H9 (cell line): Measurements from ENCODE around the gene IPO13. TPM values are rescaled to one million over a fixed set of nuclear protein-coding genes. Genes with fewer than 3 reads are reported as not detected.

ENCODE experiments used
- DNase-seq: peaks from one replicate; pipeline ENCODE4 v3.0.0-alpha.2; 2017
- H2AFZ ChIP-seq: one replicate; pipeline ENCODE4 v1.6.1; 2013; ENCODE audit warnings: mild to moderate bottlenecking, low read length, control low read depth, moderate library complexity
- H2AK5ac ChIP-seq: 2 replicates; pipeline ENCODE4 v1.6.1; 2013; ENCODE audit warnings: low read length, control low read depth, mixed read lengths; ENCODE audit not compliant: insufficient read length
- H2BK120ac ChIP-seq: one replicate; pipeline ENCODE4 v1.6.1; 2013; ENCODE audit warnings: low read depth, mild to moderate bottlenecking, low read length, control low read depth, inconsistent platforms; ENCODE audit not compliant: poor library complexity, severe bottlenecking
- H2BK12ac ChIP-seq: 2 replicates; pipeline ENCODE4 v1.6.1; 2013; ENCODE audit warnings: low read length, control low read depth, mixed read lengths, low read depth; ENCODE audit not compliant: insufficient read length
- H2BK15ac ChIP-seq: 2 replicates; pipeline ENCODE4 v1.6.1; 2013; ENCODE audit warnings: low read depth, low read length, control low read depth
- H2BK20ac ChIP-seq: one replicate; pipeline ENCODE4 v1.6.1; 2013; ENCODE audit warnings: low read depth, mild to moderate bottlenecking, low read length, control low read depth, inconsistent platforms; ENCODE audit not compliant: poor library complexity, severe bottlenecking
- H2BK5ac ChIP-seq: 2 replicates; pipeline ENCODE4 v1.6.1; 2013; ENCODE audit warnings: low read length, control low read depth, mixed read lengths; ENCODE audit not compliant: insufficient read length
- H3K14ac ChIP-seq: 2 replicates; pipeline ENCODE4 v1.6.1; 2013; ENCODE audit warnings: low read length, control low read depth; ENCODE audit not compliant: insufficient read depth
- H3K18ac ChIP-seq: 2 replicates; pipeline ENCODE4 v1.6.1; 2013; ENCODE audit warnings: low read depth, mild to moderate bottlenecking, mixed read lengths, low read length, control low read depth; ENCODE audit not compliant: insufficient read length
- H3K23ac ChIP-seq: 2 replicates; pipeline ENCODE4 v1.6.1; 2013; ENCODE audit warnings: low read length, control low read depth, mixed read lengths, low read depth; ENCODE audit not compliant: insufficient read length
- H3K23me2 ChIP-seq: 2 replicates; pipeline ENCODE4 v1.6.1; 2013; ENCODE audit warnings: low read depth, mild to moderate bottlenecking, mixed read lengths, low read length, control low read depth; ENCODE audit not compliant: insufficient read length, poor library complexity, severe bottlenecking
- H3K27ac ChIP-seq: 2 replicates; pipeline ENCODE4 v1.5.1; 2013; ENCODE audit warnings: low read length, control low read depth, mixed read lengths, low read depth; ENCODE audit not compliant: insufficient read length
- H3K27me3 ChIP-seq: 2 replicates; pipeline ENCODE4 v1.6.1; 2013; ENCODE audit warnings: low read length, control low read depth, inconsistent platforms; ENCODE audit not compliant: insufficient read depth
- H3K4ac ChIP-seq: 2 replicates; pipeline ENCODE4 v1.6.1; 2013; ENCODE audit warnings: low read depth, mild to moderate bottlenecking, control low read depth, inconsistent platforms, low read length, moderate library complexity
- H3K4me1 ChIP-seq: 2 replicates; pipeline ENCODE4 v1.6.1; 2013; ENCODE audit warnings: low read length, control low read depth, inconsistent platforms; ENCODE audit not compliant: insufficient read depth
- H3K4me2 ChIP-seq: 2 replicates; pipeline ENCODE4 v1.6.1; 2013; ENCODE audit warnings: low read length, control low read depth, mixed read lengths; ENCODE audit not compliant: insufficient read length, insufficient read depth
- H3K56ac ChIP-seq: 2 replicates; pipeline ENCODE4 v1.6.1; 2013; ENCODE audit warnings: low read depth, mild to moderate bottlenecking, mixed read lengths, low read length, control low read depth; ENCODE audit not compliant: insufficient read length
- H3K79me1 ChIP-seq: 2 replicates; pipeline ENCODE4 v1.6.1; 2013; ENCODE audit warnings: low read depth, mild to moderate bottlenecking, moderate library complexity, low read length, control low read depth, inconsistent platforms; ENCODE audit not compliant: insufficient read depth, poor library complexity, severe bottlenecking
- H3K79me2 ChIP-seq: 2 replicates; pipeline ENCODE4 v1.6.1; 2013; ENCODE audit warnings: low read length, control low read depth, inconsistent platforms; ENCODE audit not compliant: insufficient read depth
- H3K9ac ChIP-seq: 2 replicates; pipeline ENCODE4 v1.6.1; 2013; ENCODE audit warnings: low read length, control low read depth, mixed read lengths; ENCODE audit not compliant: insufficient read length; ENCODE audit errors: extremely low read depth
- H3K9me3 ChIP-seq: one replicate; pipeline ENCODE4 v1.6.1; 2013; ENCODE audit warnings: low read depth, low read length, inconsistent platforms; ENCODE audit not compliant: control insufficient read depth
- H3T11ph ChIP-seq: one replicate; pipeline ENCODE4 v1.6.1; 2013; ENCODE audit warnings: mild to moderate bottlenecking, low read length, control low read depth, inconsistent platforms
- H4K20me1 ChIP-seq: one replicate; pipeline ENCODE4 v1.6.1; 2013; ENCODE audit not compliant: control insufficient read depth, insufficient read length, insufficient read depth
- H4K5ac ChIP-seq: 2 replicates; pipeline ENCODE4 v1.6.1; 2013; ENCODE audit warnings: low read depth, mild to moderate bottlenecking, mixed read lengths, low read length, control low read depth; ENCODE audit not compliant: insufficient read length
- H4K8ac ChIP-seq: replicated peaks from 2 replicates; pipeline ENCODE4 v1.6.1; 2013; ENCODE audit warnings: low read length, control low read depth, mixed read lengths, low read depth; ENCODE audit not compliant: insufficient read length
- H4K91ac ChIP-seq: 2 replicates; pipeline ENCODE4 v1.6.1; 2013; ENCODE audit warnings: low read depth, mild to moderate bottlenecking, moderate library complexity, mixed read lengths, low read length, control low read depth; ENCODE audit not compliant: insufficient read length
- H3K27ac Mint-ChIP-seq, 3 experiments: 2 replicates in 2 of 3; 3 replicates in 1 of 3; pipeline ENCODE4 v1.8.0; 2020 to 2021; ENCODE audit warnings: mixed read lengths in 3 of 3, mild to moderate bottlenecking in 1 of 3, moderate library complexity in 1 of 3
- H3K27me3 Mint-ChIP-seq: 2 replicates; pipeline ENCODE4 v1.8.0; 2021; ENCODE audit warnings: low read depth, mild to moderate bottlenecking, moderate library complexity, mixed read lengths
- H3K36me3 Mint-ChIP-seq, 3 experiments: 2 replicates in 2 of 3; 3 replicates in 1 of 3; pipeline ENCODE4 v1.8.0; 2020 to 2021; ENCODE audit warnings: low read depth in 3 of 3, mixed read lengths in 3 of 3; ENCODE audit not compliant: insufficient read depth in 1 of 3
- H3K4me1 Mint-ChIP-seq, 2 experiments: 2 replicates each; pipeline ENCODE4 v1.8.0; 2020; ENCODE audit warnings: mixed read lengths in 2 of 2
- H3K4me3 Mint-ChIP-seq, 2 experiments: 2 replicates in 1 of 2; 3 replicates in 1 of 2; pipeline ENCODE4 v1.8.0; 2020 to 2021; ENCODE audit warnings: mild to moderate bottlenecking in 2 of 2, mixed read lengths in 2 of 2, moderate library complexity in 1 of 2
- H3K9me3 Mint-ChIP-seq, 2 experiments: 2 replicates in 1 of 2; 3 replicates in 1 of 2; pipeline ENCODE4 v1.8.0; 2020; ENCODE audit warnings: mild to moderate bottlenecking in 2 of 2, mixed read lengths in 2 of 2, moderate library complexity in 1 of 2
- CTCF ChIP-seq: fragments of 200-600 bp; sonication (generic); conservative IDR thresholded peaks from 3 replicates; pipeline ENCODE4 v1.8.0; 2021; ENCODE audit warnings: antibody characterized with exemption, mild to moderate bottlenecking
- WGBS: extraction: QIAGEN DNeasy Blood & Tissue Kit; methylation state at CpG from one replicate; pipeline ENCODE4 v1.1.7; 2013; ENCODE audit warnings: missing lambda C conversion rate, low lambda C conversion rate, mixed read lengths; ENCODE audit not compliant: insufficient read length; ENCODE audit errors: extremely low coverage; 5-methylcytosine and 5-hydroxymethylcytosine counted together
- total RNA-seq: library from RNA; stranded (reverse); gene quantifications from 2 replicates; pipeline ENCODE4 v1.2.1, GENCODE V29; 2021

Gene IPO13
- total RNA-seq, 1 experiment from 2014 or later = 24.5 TPM

GRCh38 chr1:43998000-43998378 is 51.2 kb downstream of the IPO13 start:
- Histone ChIP-seq H3K9ac (no peak overlapping the region), H3K4me1 (no peaks in the 10 kb centered on the region), H3K9me3 (no peaks in the 10 kb centered on the region), H4K20me1 (no peaks in the 10 kb centered on the region), H2BK20ac (no peak overlapping the region), H3K27me3 (no peaks in the 10 kb centered on the region), H3K18ac (no peak overlapping the region), H4K91ac (no peak overlapping the region), H2AK5ac (no peak overlapping the region), H3K79me2 (no peaks in the 10 kb centered on the region), H3K56ac (no peak overlapping the region), H4K5ac (no peak overlapping the region), H2BK15ac (no peak overlapping the region), H3K23ac (no peak overlapping the region), H3K27ac (no peak overlapping the region), H3K23me2 (no peaks in the 10 kb centered on the region), H4K8ac (no peak overlapping the region), H3K14ac (no peak overlapping the region), H3K79me1 (no peaks in the 10 kb centered on the region), H2BK12ac (no peak overlapping the region), H2AFZ (no peak overlapping the region), H2BK5ac (no peak overlapping the region), H3K4me2 (no peak overlapping the region), H2BK120ac (no peak overlapping the region), H3T11ph (no peak overlapping the region), H3K4ac (no peak overlapping the region)
- Mint-ChIP-seq H3K36me3 (peaks cover 10 to 40% (median 27%) of the 10 kb centered on the region in 3 experiments; a peak in 6 of 7 replicates), H3K4me1 (peaks cover 4 to 15% of the 10 kb centered on the region in 2 experiments; a peak in 3 of 4 replicates), H3K4me3 (no peak overlapping the region), H3K9me3 (no peaks in the 10 kb centered on the region), H3K27me3 (no peaks in the 10 kb centered on the region; the same call in none of the 2 replicates), H3K27ac (no peak overlapping the region)
- no peak for DNase-seq
- WGBS = no CpG with 5 or more reads among the region's 11 CpGs
- TF ChIP-seq CTCF = no peak
